Measurements from ENCODE around the gene ALDH1A1.

- TF ChIP-seq CTCF (IDR thresholded peaks at IDR 0.05; ENCODE audit: low read length) (no peak), EZH2 (optimal IDR thresholded peaks at IDR 0.05; ENCODE audit: low read depth, low read length) (no peak), EZH2phosphoT487 (IDR thresholded peaks at IDR 0.05; ENCODE audit: low read length) (no peak)
Observed at GRCh38 chr9:72896439-72896838, 56.4 kb downstream of the ALDH1A1 start.
